PC-3 (cell line): Measurements from ENCODE around the gene PUDP.

ENCODE experiments used
- CTCF ChIP-seq: fragments of 300-600 bp; sonication (generic); conservative IDR thresholded peaks from 2 replicates; pipeline ENCODE4 v1.5.1; 2017; ENCODE audit warnings: antibody characterized with exemption, low read depth, mild to moderate bottlenecking, low read length
- EZH2 ChIP-seq: fragments of 300-600 bp; sonication (generic); IDR thresholded peaks from one replicate; pipeline ENCODE4 v1.6.1; 2017; ENCODE audit warnings: antibody characterized with exemption, mild to moderate bottlenecking, low read length; ENCODE audit not compliant: unreplicated experiment

GRCh38 chrX:7085879-7086278 lies 62.1 kb downstream of the PUDP start:
- no peak for TF ChIP-seq CTCF
- no peak for TF ChIP-seq EZH2
